OCI-LY1 (cell line): ENCODE data around the gene CSN2.

Experiments
- H2AFZ ChIP-seq: fragments of 200-600 bp; sonication (generic), shearing (Covaris generic); 2 replicates; pipeline ENCODE4 v1.6.0; 2014; ENCODE audit warnings: antibody characterized with exemption, mild to moderate bottlenecking, low read length
- H3F3A ChIP-seq: fragments of 200-600 bp; sonication (generic), shearing (Covaris generic); 2 replicates; pipeline ENCODE4 v1.6.0; 2014; ENCODE audit warnings: mild to moderate bottlenecking, antibody characterized with exemption, low read length, moderate library complexity; ENCODE audit not compliant: insufficient read depth
- H3K27ac ChIP-seq: fragments of 200-600 bp; sonication (generic); 2 replicates; pipeline ENCODE4 v1.5.1; 2014; ENCODE audit warnings: low read length, mixed run types, mild to moderate bottlenecking, low read depth; ENCODE audit not compliant: poor library complexity, severe bottlenecking
- H3K27me3 ChIP-seq: fragments of 200-600 bp; sonication (generic); 2 replicates; pipeline ENCODE4 v1.6.0; 2014; ENCODE audit warnings: antibody characterized with exemption, mild to moderate bottlenecking, low read length, moderate library complexity; ENCODE audit not compliant: insufficient read depth
- H3K36me3 ChIP-seq: fragments of 200-600 bp; sonication (generic); 2 replicates; pipeline ENCODE4 v1.6.1; 2014; ENCODE audit warnings: mild to moderate bottlenecking, antibody characterized with exemption, low read length, moderate library complexity, mixed read lengths; ENCODE audit not compliant: insufficient read depth
- H3K4me1 ChIP-seq: fragments of 200-600 bp; sonication (generic); 2 replicates; pipeline ENCODE4 v1.5.1; 2014; ENCODE audit warnings: mild to moderate bottlenecking, low read length, moderate library complexity; ENCODE audit not compliant: insufficient read depth, severe bottlenecking
- H3K4me2 ChIP-seq: fragments of 200-600 bp; sonication (generic), shearing (Covaris generic); 2 replicates; pipeline ENCODE4 v1.6.1; 2014; ENCODE audit warnings: low read length
- H3K4me3 ChIP-seq: fragments of 200-600 bp; sonication (generic); 2 replicates; pipeline ENCODE4 v1.5.1; 2014; ENCODE audit warnings: low read length, low read depth, mild to moderate bottlenecking, mixed read lengths; ENCODE audit not compliant: poor library complexity, severe bottlenecking
- H3K79me2 ChIP-seq: fragments of 200-600 bp; shearing (Covaris generic); 2 replicates; pipeline ENCODE4 v1.6.1; 2016; ENCODE audit warnings: mixed run types, low read length, mixed read lengths; ENCODE audit not compliant: insufficient read depth
- H3K9ac ChIP-seq: fragments of 200-600 bp; sonication (generic), shearing (Covaris generic); 2 replicates; pipeline ENCODE4 v1.6.1; 2014; ENCODE audit warnings: mild to moderate bottlenecking, low read length, mixed read lengths
- H3K9me2 ChIP-seq: fragments of 200-600 bp; sonication (generic), shearing (Covaris generic); 2 replicates; pipeline ENCODE4 v1.6.1; 2014; ENCODE audit warnings: low read depth, mild to moderate bottlenecking, low read length, mixed read lengths
- H3K9me3 ChIP-seq: fragments of 200-600 bp; shearing (Covaris generic); 2 replicates; pipeline ENCODE4 v1.6.1; 2014; ENCODE audit warnings: low read length, mixed read lengths
- H4K20me1 ChIP-seq: fragments of 200-600 bp; sonication (generic), shearing (Covaris generic); 2 replicates; pipeline ENCODE4 v1.6.0; 2016; ENCODE audit warnings: mild to moderate bottlenecking, low read length; ENCODE audit not compliant: insufficient read depth
- CTCF ChIP-seq: fragments of 200-600 bp; sonication (generic), shearing (Covaris generic); IDR thresholded peaks from 2 replicates; pipeline ENCODE4 v1.5.1; 2017; ENCODE audit warnings: mild to moderate bottlenecking, antibody characterized with exemption, low read length, moderate library complexity, mixed read lengths
- EZH2 ChIP-seq: fragments of 200-600 bp; sonication (generic), shearing (Covaris generic); IDR thresholded peaks from 2 replicates; pipeline ENCODE4 v1.8.0; 2017; ENCODE audit warnings: borderline replicate concordance, mixed run types, mild to moderate bottlenecking, antibody characterized with exemption, low read length, moderate library complexity, mixed read lengths

CSN2 gene

GRCh38 chr4:69984030-69984443 is 18.5 kb upstream of the CSN2 start:
- Histone ChIP-seq H3K4me2 (no peak overlapping the region), H3K9ac (no peak overlapping the region), H2AFZ (no peak overlapping the region)

GRCh38 chr4:69977582-69977981 is 12.1 kb upstream of the CSN2 start:
- H3K9ac ChIP-seq = no peak overlapping the region
- no peaks in the 10 kb centered on the region for H3K9me3 ChIP-seq
- no peaks in the 10 kb centered on the region for H4K20me1 ChIP-seq
- H3K4me1 ChIP-seq = no peaks in the 10 kb centered on the region
- no peak overlapping the region for H2AFZ ChIP-seq
- H3K4me2 ChIP-seq = no peak overlapping the region
- 0 out of 2 replicates have a peak, but pooled peaks cover 2% of the 10 kb centered on the region for H3F3A ChIP-seq
- H3K9me2 ChIP-seq = no peaks in the 10 kb centered on the region
- no peaks in the 10 kb centered on the region for H3K27me3 ChIP-seq
- H3K36me3 ChIP-seq = no peaks in the 10 kb centered on the region
- TF ChIP-seq CTCF (no peak), EZH2 (no peak)
- H3K27ac ChIP-seq = no peak overlapping the region
- no peaks in the 10 kb centered on the region for H3K79me2 ChIP-seq
- no peak overlapping the region for H3K4me3 ChIP-seq

More at GRCh38 chr4:69984030-69984443, 18.5 kb upstream of the CSN2 start:
- Histone ChIP-seq H3K4me1 (no peaks in the 10 kb centered on the region), H3K36me3 (no peaks in the 10 kb centered on the region), H3K27ac (no peak overlapping the region), H3K4me3 (no peak overlapping the region), H3K79me2 (no peaks in the 10 kb centered on the region), H3K9me2 (no peaks in the 10 kb centered on the region), H3K9me3 (no peaks in the 10 kb centered on the region), H3F3A (no peaks in the 10 kb centered on the region), H3K27me3 (no peaks in the 10 kb centered on the region), H4K20me1 (no peaks in the 10 kb centered on the region)
- TF ChIP-seq CTCF (no peak), EZH2 (no peak)

- H2AFZ ChIP-seq = no peak overlapping the region
- H3K27ac ChIP-seq = no peak overlapping the region
- no peak for TF ChIP-seq CTCF
- no peak for TF ChIP-seq EZH2
- H3K36me3 ChIP-seq = no peaks in the 10 kb centered on the region
- no peaks in the 10 kb centered on the region for H3K9me3 ChIP-seq
- no peaks in the 10 kb centered on the region for H4K20me1 ChIP-seq
- H3K4me1 ChIP-seq = no peaks in the 10 kb centered on the region
- H3F3A ChIP-seq = 0 out of 2 replicates have a peak, but pooled peaks cover 2% of the 10 kb centered on the region
- no peaks in the 10 kb centered on the region for H3K9me2 ChIP-seq
- no peaks in the 10 kb centered on the region for H3K27me3 ChIP-seq
- no peak overlapping the region for H3K9ac ChIP-seq
- no peak overlapping the region for H3K4me3 ChIP-seq
- no peak overlapping the region for H3K4me2 ChIP-seq
- no peaks in the 10 kb centered on the region for H3K79me2 ChIP-seq
These were observed 9.1 kb upstream of the CSN2 start for GRCh38 chr4:69974631-69975030.
